Measurements from ENCODE around the gene TMEM184B.

DNA sequence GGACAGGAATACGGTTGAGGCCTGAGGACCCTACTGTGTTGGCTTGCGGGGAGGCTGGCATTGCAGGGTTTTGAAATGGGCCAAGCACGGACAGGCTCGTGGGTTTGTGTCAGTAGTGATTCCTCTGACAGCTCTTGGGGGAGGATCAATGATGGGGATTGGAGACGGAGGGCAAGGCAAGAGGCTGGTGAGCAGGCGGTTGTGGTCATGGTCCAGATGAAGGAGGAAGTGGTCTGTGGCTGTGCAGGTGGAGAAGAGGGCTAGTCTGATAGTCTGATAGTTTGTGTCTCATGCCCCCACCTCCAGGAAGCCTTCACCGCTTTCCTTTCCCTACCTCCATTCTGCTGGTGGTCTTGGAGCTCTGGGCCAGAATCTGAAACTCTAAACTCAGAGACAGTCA lies 68.0 kb downstream of the TMEM184B start:
- TF ChIP-seq, protein P1, sequence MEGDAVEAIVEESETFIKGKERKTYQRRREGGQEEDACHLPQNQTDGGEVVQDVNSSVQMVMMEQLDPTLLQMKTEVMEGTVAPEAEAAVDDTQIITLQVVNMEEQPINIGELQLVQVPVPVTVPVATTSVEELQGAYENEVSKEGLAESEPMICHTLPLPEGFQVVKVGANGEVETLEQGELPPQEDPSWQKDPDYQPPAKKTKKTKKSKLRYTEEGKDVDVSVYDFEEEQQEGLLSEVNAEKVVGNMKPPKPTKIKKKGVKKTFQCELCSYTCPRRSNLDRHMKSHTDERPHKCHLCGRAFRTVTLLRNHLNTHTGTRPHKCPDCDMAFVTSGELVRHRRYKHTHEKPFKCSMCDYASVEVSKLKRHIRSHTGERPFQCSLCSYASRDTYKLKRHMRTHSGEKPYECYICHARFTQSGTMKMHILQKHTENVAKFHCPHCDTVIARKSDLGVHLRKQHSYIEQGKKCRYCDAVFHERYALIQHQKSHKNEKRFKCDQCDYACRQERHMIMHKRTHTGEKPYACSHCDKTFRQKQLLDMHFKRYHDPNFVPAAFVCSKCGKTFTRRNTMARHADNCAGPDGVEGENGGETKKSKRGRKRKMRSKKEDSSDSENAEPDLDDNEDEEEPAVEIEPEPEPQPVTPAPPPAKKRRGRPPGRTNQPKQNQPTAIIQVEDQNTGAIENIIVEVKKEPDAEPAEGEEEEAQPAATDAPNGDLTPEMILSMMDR (conservative IDR thresholded peaks at IDR 0.05), result no peak
- no peak for TF ChIP-seq EZH2 (IDR thresholded peaks at IDR 0.05; ENCODE audit: low read depth)

All from PC-9 (cell line).